ENCODE data around the gene BDKRB2. TPM values are rescaled to one million over a fixed set of nuclear protein-coding genes. Genes with fewer than 3 reads are reported as not detected.

The BDKRB2 gene
- total and polyA plus RNA-seq, 2 of the 4 experiments (the other 2 are of a cell fraction), result 60.9 to 73.1 TPM

DNA sequence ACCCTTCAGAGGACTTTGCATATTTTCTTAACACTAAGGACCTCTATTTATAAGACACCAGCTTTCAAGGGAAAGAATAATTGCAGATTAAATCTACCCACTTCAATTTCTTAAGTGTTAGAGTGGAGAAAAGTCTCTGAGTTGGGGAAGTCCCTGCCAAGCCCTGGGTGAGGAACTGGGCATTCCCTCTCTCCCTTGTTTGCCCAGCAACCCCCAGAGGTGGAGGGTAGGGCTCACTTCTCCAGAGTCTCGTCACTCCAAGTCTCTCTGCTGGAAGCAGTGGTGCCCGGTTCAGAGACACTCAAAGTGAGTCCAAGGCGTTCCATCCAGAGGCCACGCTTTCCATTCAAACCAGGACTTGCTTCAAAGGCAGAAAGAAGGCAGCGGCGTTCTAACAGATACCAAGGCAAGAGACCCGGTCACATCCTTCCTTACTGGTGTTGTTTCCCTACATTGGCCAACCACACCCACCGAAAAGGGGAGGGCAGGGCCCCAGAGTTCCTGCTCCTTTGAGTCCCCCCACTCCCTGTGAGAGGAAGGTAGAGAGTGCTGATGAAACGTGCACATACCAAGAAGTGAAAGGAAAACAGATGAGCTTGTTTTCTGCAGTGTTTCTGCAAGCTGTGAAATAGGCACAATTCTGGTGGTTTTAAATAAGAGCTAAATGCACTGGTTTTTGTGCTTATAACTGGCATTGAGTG is 6.1 kb upstream of the BDKRB2 start:
- Histone ChIP-seq H3K36me3 (ENCODE audit: control insufficient read depth, insufficient read depth, low read length) (no peaks in the 10 kb centered on the region), H3K4me3 (ENCODE audit: insufficient read depth, low read depth, low read length) (no peak overlapping the region), H3K18ac (ENCODE audit: low read depth, low read length) (peak overlapping the region; percentile 10; the same call in 1 of the 2 replicates), H3K23ac (ENCODE audit: low read depth, low read length) (peak overlapping the region; percentile 90), H2BK20ac (ENCODE audit: low read depth, low read length) (peak overlapping the region; percentile 85), H3K27ac (ENCODE audit: insufficient read depth, low read length) (peak overlapping the region; percentile 0; the same call in 1 of the 2 replicates), H3K4me2 (ENCODE audit: low read depth, low read length) (peak overlapping the region; percentile 32), H2BK15ac (ENCODE audit: low read depth, low read length) (peak overlapping the region; percentile 66; the same call in 2 of the 3 replicates), H2BK5ac (ENCODE audit: low read depth, low read length, poor library complexity, severe bottlenecking) (no peak overlapping the region), H4K8ac (ENCODE audit: low read depth in 2 of 2, low read length in 2 of 2) (peak overlapping the region in 1 of 2 experiments; percentile 82; a peak in 2 of 4 replicates), H3K4me1 (ENCODE audit: control insufficient read depth, insufficient read depth, low read length) (peaks cover 9% of the 10 kb centered on the region; the same call in 1 of the 2 replicates), H3K27me3 (ENCODE audit: control insufficient read depth, insufficient read depth, low read length) (no peaks in the 10 kb centered on the region), H2AK9ac (replicated peaks; ENCODE audit: low read depth, low read length, poor library complexity) (no peak overlapping the region), H2AK5ac (ENCODE audit: low read depth, low read length) (peak overlapping the region; percentile 77; the same call in 1 of the 2 replicates), H4K5ac (ENCODE audit: low read depth, low read length) (peak overlapping the region; percentile 1; the same call in 1 of the 2 replicates), H3K56ac (ENCODE audit: extremely low read depth, insufficient read depth, low read length) (peak overlapping the region; percentile 10; the same call in 1 of the 2 replicates), H2BK120ac (ENCODE audit: low read depth, low read length) (peak overlapping the region; percentile 79), H4K20me1 (ENCODE audit: insufficient read depth, low read length) (no peaks in the 10 kb centered on the region), H3K9me1 (ENCODE audit: insufficient read depth, low read length) (peaks cover 9% of the 10 kb centered on the region; the same call in 1 of the 2 replicates), H3K9me3 (ENCODE audit: control insufficient read depth, insufficient read depth, low read length) (no peaks in the 10 kb centered on the region), H3K14ac (replicated peaks; ENCODE audit: low read depth, low read length) (peak overlapping the region; percentile 48; the same call in 1 of the 2 replicates), H4K91ac (ENCODE audit: insufficient read depth, low read depth, low read length) (peak overlapping the region; percentile 70), H3K79me1 (ENCODE audit: low read depth in 1 of 2, low read length in 2 of 2) (0 out of 4 replicates have a peak, but pooled peaks cover 0 to under 1% of the 10 kb centered on the region in 2 experiments), H3K4ac (ENCODE audit: low read depth, low read length) (peak overlapping the region; percentile 66), H3K9ac (ENCODE audit: low read depth, low read length) (peak overlapping the region; percentile 8; the same call in 1 of the 2 replicates), H2AFZ (replicated peaks; ENCODE audit: low read length, poor library complexity) (peak overlapping the region; percentile 86)
- ATAC-seq (ENCODE audit: low read depth), result peak; percentile 30
- TF ChIP-seq FOS (IDR thresholded peaks at IDR 0.05; ENCODE audit: low read depth, low read length) (no peak), RAD21 (IDR thresholded peaks at IDR 0.05; ENCODE audit: low read length) (no peak), MAZ (IDR thresholded peaks at IDR 0.05; ENCODE audit: borderline replicate concordance, low read depth, low read length) (no peak), BHLHE40 (IDR thresholded peaks at IDR 0.05; ENCODE audit: low read depth, low read length) (peak; percentile 29; the same call in 1 of the 2 replicates), NFE2L2 (IDR thresholded peaks at IDR 0.05; ENCODE audit: low read depth, low read length) (no peak)
- TF ChIP-seq, protein P1, sequence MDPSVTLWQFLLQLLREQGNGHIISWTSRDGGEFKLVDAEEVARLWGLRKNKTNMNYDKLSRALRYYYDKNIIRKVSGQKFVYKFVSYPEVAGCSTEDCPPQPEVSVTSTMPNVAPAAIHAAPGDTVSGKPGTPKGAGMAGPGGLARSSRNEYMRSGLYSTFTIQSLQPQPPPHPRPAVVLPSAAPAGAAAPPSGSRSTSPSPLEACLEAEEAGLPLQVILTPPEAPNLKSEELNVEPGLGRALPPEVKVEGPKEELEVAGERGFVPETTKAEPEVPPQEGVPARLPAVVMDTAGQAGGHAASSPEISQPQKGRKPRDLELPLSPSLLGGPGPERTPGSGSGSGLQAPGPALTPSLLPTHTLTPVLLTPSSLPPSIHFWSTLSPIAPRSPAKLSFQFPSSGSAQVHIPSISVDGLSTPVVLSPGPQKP (IDR thresholded peaks at IDR 0.05; ENCODE audit: borderline replicate concordance, low read depth, low read length), result no peak
- intact Hi-C loops (cut with micrococcal nuclease), result no loop called here
- in situ Hi-C loops (cut with MboI; ENCODE audit: low sequenced_read_pairs), result no loop called here
- CTCF ChIA-PET, result no interaction called here
- WGBS, 2 experiments (ENCODE audit: extremely low coverage in 2 of 2, insufficient read length in 1 of 2), result 100% methylated on average over 1 of the region's 9 CpGs; no CpG with 5 or more reads in 1 of the 2 experiments
- no TSS peak for BruUV-seq (replicated peaks)
- DNase-seq, result no peak
- POLR2A ChIA-PET (ENCODE audit: unreplicated experiment), result no interaction called here
- dilution Hi-C loops (cut with HindIII; ENCODE audit: low sequenced_read_pairs, unreplicated experiment), result no loop called here

Measured in IMR-90 (cell line).